B cell (primary cell): ENCODE measurements around the gene GUCA1C. TPM values are rescaled to one million over a fixed set of nuclear protein-coding genes. Genes with fewer than 3 reads are reported as not detected.

Experiments used
- ATAC-seq: fragments of 200-7000 bp; cut with Tn5 transposase; one replicate; pipeline ENCODE4 v1.10.0; 2021; ENCODE audit warnings: low read depth, mild to moderate bottlenecking, moderate number of reproducible peaks, moderate library complexity
- CTCF ChIA-PET: fragments of 350-600 bp; sonication (Branson Sonifier 250); formaldehyde crosslinking; loops from one replicate; lab custom pipeline; 2021; ENCODE audit warnings: antibody characterized with exemption, inconsistent platforms; lab: Charles Lee
- POLR2A ChIA-PET: fragments of 350-600 bp; sonication (Branson Sonifier 250); formaldehyde crosslinking; loops from one replicate; lab custom pipeline; 2021; ENCODE audit warnings: antibody characterized with exemption; lab: Charles Lee
- DNase-seq: peaks from one replicate; pipeline ENCODE4 v3.0.0; 2013
- H2AFZ ChIP-seq: 2 replicates; pipeline ENCODE4 v1.6.1; 2012; ENCODE audit warnings: mild to moderate bottlenecking, low read depth, low read length; ENCODE audit not compliant: insufficient read depth, poor library complexity, severe bottlenecking
- H3K27ac ChIP-seq, 2 donors: 1 replicate in 1 of 2; 2 replicates in 1 of 2; pipeline ENCODE4 v1.5.1; 2012 to 2013; ENCODE audit warnings: low read length in 2 of 2, mild to moderate bottlenecking in 2 of 2, moderate library complexity in 1 of 2
- H3K27me3 ChIP-seq, 4 experiments: fragments of 200-600 bp in 1 of 4; sonication (generic) in 1 of 4; replicated peaks in 1 of 4; 1 replicate in 2 of 4; 2 replicates in 2 of 4; pipeline versions ENCODE4 v1.6.1 to v1.7.0; 2013 to 2016; ENCODE audit warnings: low read length in 3 of 4, mild to moderate bottlenecking in 2 of 4, mixed read lengths in 1 of 4, moderate library complexity in 1 of 4; ENCODE audit not compliant: insufficient read depth in 4 of 4, control insufficient read depth in 3 of 4; ENCODE audit errors: control extremely low read depth in 1 of 4
- H3K36me3 ChIP-seq, 2 experiments: replicated peaks in 1 of 2; 1 replicate in 1 of 2; 2 replicates in 1 of 2; pipeline versions ENCODE4 v1.6.1 to v1.7.1; 2013; ENCODE audit warnings: low read length in 1 of 2; ENCODE audit not compliant: insufficient read depth in 2 of 2, control insufficient read depth in 1 of 2; ENCODE audit errors: control extremely low read depth in 1 of 2, extremely low read depth in 1 of 2
- H3K4me1 ChIP-seq, 2 donors: fragments of 200-600 bp in 1 of 2; sonication (generic) in 1 of 2; 1 replicate in 1 of 2; 2 replicates in 1 of 2; pipeline versions ENCODE4 v1.5.1 to v1.6.1; 2013 to 2017; ENCODE audit warnings: low read length in 2 of 2; ENCODE audit not compliant: control insufficient read depth in 2 of 2, insufficient read depth in 2 of 2
- H3K4me2 ChIP-seq: replicated peaks from 2 replicates; pipeline ENCODE3; 2012; ENCODE audit warnings: mild to moderate bottlenecking, low read depth, low read length; ENCODE audit not compliant: poor library complexity, severe bottlenecking
- H3K4me3 ChIP-seq, 5 experiments: fragments of 200-600 bp in 1 of 5; sonication (generic) in 1 of 5; 1 replicate in 3 of 5; 2 replicates in 2 of 5; pipeline versions ENCODE4 v1.5.1 to v1.7.0; 2011 to 2016; ENCODE audit warnings: low read length in 4 of 5, mild to moderate bottlenecking in 4 of 5, low read depth in 2 of 5, control low read depth in 1 of 5, moderate library complexity in 1 of 5; ENCODE audit not compliant: insufficient read depth in 1 of 5; ENCODE audit errors: control extremely low read depth in 1 of 5, extremely low read depth in 1 of 5
- H3K79me2 ChIP-seq: fragments of 200-600 bp; sonication (generic); one replicate; pipeline ENCODE4 v1.6.0; 2016; ENCODE audit warnings: low read length; ENCODE audit not compliant: control insufficient read depth, insufficient read depth
- H3K9ac ChIP-seq: fragments of 200-600 bp; sonication (generic); 2 replicates; pipeline ENCODE4 v1.6.1; 2017; ENCODE audit warnings: mild to moderate bottlenecking, low read length, moderate library complexity
- H3K9me3 ChIP-seq, 3 donors: one replicate each; pipeline versions ENCODE4 v1.6.1 to v1.7.1; 2013; ENCODE audit warnings: low read length in 2 of 3; ENCODE audit not compliant: control insufficient read depth in 2 of 3, insufficient read depth in 1 of 3; ENCODE audit errors: control extremely low read depth in 1 of 3
- H4K20me1 ChIP-seq: 2 replicates; pipeline ENCODE4 v1.6.0; 2012; ENCODE audit warnings: mild to moderate bottlenecking, low read length; ENCODE audit not compliant: insufficient read depth, control insufficient read depth, poor library complexity, severe bottlenecking
- H3K27ac Mint-ChIP-seq: one replicate; pipeline ENCODE4 v1.8.0; 2021; ENCODE audit warnings: mixed read lengths
- H3K27me3 Mint-ChIP-seq: one replicate; pipeline ENCODE4 v1.8.0; 2021; ENCODE audit warnings: mixed read lengths
- H3K4me1 Mint-ChIP-seq: one replicate; pipeline ENCODE4 v1.8.0; 2021; ENCODE audit warnings: mixed read lengths
- H3K4me3 Mint-ChIP-seq: one replicate; pipeline ENCODE4 v1.8.0; 2021; ENCODE audit warnings: mixed read lengths
- H3K9me3 Mint-ChIP-seq: one replicate; pipeline ENCODE4 v1.8.0; 2022; ENCODE audit warnings: mixed read lengths; ENCODE audit not compliant: insufficient read depth
- CTCF ChIP-seq: fragments of 200-600 bp; IDR thresholded peaks from one replicate; pipeline ENCODE4 v1.8.0; 2022; ENCODE audit warnings: antibody characterized with exemption, mild to moderate bottlenecking
- EZH2 ChIP-seq: IDR thresholded peaks from 2 replicates; pipeline ENCODE4 v1.6.1; 2012; ENCODE audit warnings: borderline replicate concordance, low read depth, mild to moderate bottlenecking, moderate library complexity, low read length; ENCODE audit not compliant: insufficient read depth, poor library complexity, severe bottlenecking
- WGBS: methylation state at CpG from one replicate; pipeline ENCODE4 v1.1.5; 2013; ENCODE audit warnings: missing lambda C conversion rate; ENCODE audit not compliant: insufficient coverage; 5-methylcytosine and 5-hydroxymethylcytosine counted together
- intact Hi-C: fragments of 100-400 bp; cut with micrococcal nuclease; formaldehyde crosslinking; loops from one replicate; pipeline ENCODE4 v1.10.0; 2022
- polyA minus RNA-seq: library from RNA; depleted of rRNA, polyadenylated mRNA; stranded (reverse); fragments of >200 nt; gene quantifications from 2 replicates; pipeline ENCODE4 v1.2.3, GENCODE V29; 2012
- polyA plus RNA-seq: library from polyadenylated mRNA; depleted of rRNA; stranded (reverse); fragments of >200 nt; gene quantifications from 2 replicates; pipeline ENCODE4 v1.2.3, GENCODE V29; 2012
- total RNA-seq, 2 donors: library from RNA; stranded (reverse); fragments of 120-200 nt in 1 of 2; gene quantifications; 1 replicate in 1 of 2; 2 replicates in 1 of 2; pipeline versions ENCODE4 v1.2.3 to v1.2.4, GENCODE V29; 2013 to 2022

The GUCA1C gene
- total RNA-seq: not detected in 2 replicates
- not detected for total RNA-seq (2013)
- polyA plus RNA-seq: not detected in 2 replicates
- not detected in 2 replicates for polyA minus RNA-seq

GRCh38 chr3:108953700-108954099, at the start of gene GUCA1C:
TSS of gene GUCA1C (minus strand) at chr3:108953879. CDS start at chr3:108953762, 117 bp downstream.
- no CpG with 5 or more reads among the region's 1 CpG for whole genome bisulfite sequencing
- POLR2A ChIA-PET: no interaction called here

GRCh38 chr3:108998436-108998835, 44.8 kb upstream of the GUCA1C start:
- DNase-seq (no peak), ATAC-seq (no peak)
- intact Hi-C loops: no loop called here
- CTCF ChIA-PET: no interaction called here
- no peak for TF ChIP-seq CTCF
- no peak for TF ChIP-seq EZH2
- no peaks in the 10 kb centered on the region for H3K9me3 Mint-ChIP-seq
- H3K4me1 ChIP-seq: no peaks in the 10 kb centered on the region
- H3K27me3 ChIP-seq: no peaks in the 10 kb centered on the region
- no peak overlapping the region for H3K4me3 ChIP-seq
- H4K20me1 ChIP-seq: no peaks in the 10 kb centered on the region
- no peaks in the 10 kb centered on the region for H3K9me3 ChIP-seq
- H3K27ac ChIP-seq: no peak overlapping the region
- peaks cover 5% of the 10 kb centered on the region for H3K27me3 Mint-ChIP-seq
- no peak overlapping the region for H3K4me3 Mint-ChIP-seq
- H3K4me1 Mint-ChIP-seq: no peaks in the 10 kb centered on the region
- POLR2A ChIA-PET: no interaction called here
- H3K27ac Mint-ChIP-seq: no peak overlapping the region
- no CpG with 5 or more reads among the region's 3 CpGs for WGBS
- H3K79me2 ChIP-seq: no peaks in the 10 kb centered on the region
- no peak overlapping the region for H3K4me2 ChIP-seq
- no peak overlapping the region for H3K9ac ChIP-seq
- H3K36me3 ChIP-seq: no peaks in the 10 kb centered on the region
- no peak overlapping the region for H2AFZ ChIP-seq

More at GRCh38 chr3:108953700-108954099, at the start of gene GUCA1C:
- no peak within 1 kb of the TSS for H3K4me3 Mint-ChIP-seq
- H3K4me2 ChIP-seq: no peak within 1 kb of the TSS
- no peak within 1 kb of the TSS for H2AFZ ChIP-seq
- H4K20me1 ChIP-seq: no peaks in the 10 kb centered on the region
- no peaks in the 10 kb centered on the region for H3K79me2 ChIP-seq
- no peaks in the 10 kb centered on the region for H3K4me1 ChIP-seq
- no peaks in the 10 kb centered on the region for H3K9me3 Mint-ChIP-seq
- peaks cover 2% of the 10 kb centered on the region for H3K27me3 Mint-ChIP-seq
- no peak within 1 kb of the TSS for H3K27ac ChIP-seq
- H3K9me3 ChIP-seq: no peaks in the 10 kb centered on the region
- H3K4me3 ChIP-seq: no peak within 1 kb of the TSS
- H3K4me1 Mint-ChIP-seq: no peaks in the 10 kb centered on the region
- intact Hi-C loops: no loop called here
- CTCF ChIA-PET: no interaction called here
- no peak for ATAC-seq
- no peak within 1 kb of the TSS for H3K27ac Mint-ChIP-seq
- peaks cover 0 to 4% (median 0%) of the 10 kb centered on the region in 4 experiments for H3K27me3 ChIP-seq
- TF ChIP-seq EZH2: no peak
- TF ChIP-seq CTCF: no peak
- H3K9ac ChIP-seq: no peak within 1 kb of the TSS
- no peaks in the 10 kb centered on the region for H3K36me3 ChIP-seq
- no peak for DNase-seq
